Amygdala (tissue), 56 donors: ENCODE results near the gene ZNF768.

Source experiments
- DNase-seq, 56 donors: peaks; one replicate each; lab custom pipeline; 2025; lab: John Stamatoyannopoulos, UW

ZNF768 gene

GRCh38 chr16:30526137-30526822 lies at the start of gene ZNF768:
Gene ZNF768, minus strand, starts transcription at chr16:30526566. Its CDS starts 153 bp downstream, at chr16:30526413.
- peak in 27 of 56 donors; percentile 4 to 93 (median 58) for DNase-seq

GRCh38 chr16:30574678-30575077 lies 48.3 kb upstream of the ZNF768 start:
- DNase-seq = no peak

- peak; percentile 64 to 97 (median 92) for DNase-seq
These were observed 45.3 kb upstream of the ZNF768 start, which contains the start of gene ZNF688 for GRCh38 chr16:30571445-30572322. Gene ZNF688, minus strand, starts transcription at chr16:30571714. Its CDS starts 85 bp downstream, at chr16:30571629.

- peak in 20 of 56 donors; percentile 12 to 70 (median 42) for DNase-seq
These were observed 44.5 kb upstream of the ZNF768 start for GRCh38 chr16:30570636-30571444.

GRCh38 chr16:30569746-30570635 lies 43.6 kb upstream of the ZNF768 start:
- DNase-seq = no peak

- DNase-seq = no peak
These were observed 42.9 kb upstream of the ZNF768 start for GRCh38 chr16:30569281-30569680.

- no peak for DNase-seq
These were observed 41.7 kb upstream of the ZNF768 start for GRCh38 chr16:30567991-30568638.

- DNase-seq = no peak
These were observed 41.0 kb upstream of the ZNF768 start for GRCh38 chr16:30567160-30567990.

- DNase-seq = no peak
These were observed 40.2 kb upstream of the ZNF768 start for GRCh38 chr16:30566531-30566930.

GRCh38 chr16:30565984-30566383 lies 39.6 kb upstream of the ZNF768 start:
- no peak for DNase-seq

- DNase-seq = no peak
These were observed 39.2 kb upstream of the ZNF768 start for GRCh38 chr16:30565526-30565925.

GRCh38 chr16:30562021-30562420 lies 35.7 kb upstream of the ZNF768 start:
- DNase-seq = no peak

GRCh38 chr16:30561089-30561816 lies 34.9 kb upstream of the ZNF768 start:
- peak in 5 of 56 donors; percentile 4 to 46 (median 10) for DNase-seq

GRCh38 chr16:30559690-30560089 lies 33.3 kb upstream of the ZNF768 start:
- DNase-seq = no peak

GRCh38 chr16:30558789-30559377 lies 32.5 kb upstream of the ZNF768 start:
- DNase-seq = no peak

GRCh38 chr16:30557957-30558788 lies 31.8 kb upstream of the ZNF768 start, which contains the start of gene ZNF764:
Gene ZNF764, minus strand, starts transcription at chr16:30558374. Its CDS starts 192 bp downstream, at chr16:30558182.
- peak; percentile 77 to 99 (median 97) for DNase-seq
